Stimulated activated naive CD4-positive, alpha-beta T cell (primary cell): ENCODE results near the gene KCNK7.
"Not testable (repeated sequence)": the region's sequence is repeated elsewhere in the genome, so short reads cannot be mapped to it uniquely, and the experiment has no call there.

Experiments
- DNase-seq, 6 experiments: peaks; one replicate each; lab custom pipeline; 2025; lab: John Stamatoyannopoulos, UW

Gene KCNK7

GRCh38 chr11:65595543-65596281 is at the start of gene KCNK7:
Gene KCNK7 (minus strand): TSS chr11:65595800. CDS start chr11:65595772, 28 bp downstream.
- no peak for DNase-seq

GRCh38 chr11:65644837-65645236 is 49.2 kb upstream of the KCNK7 start:
- DNase-seq: no peak

- DNase-seq: no peak
These were observed 48.4 kb upstream of the KCNK7 start for GRCh38 chr11:65643971-65644370.

GRCh38 chr11:65642014-65642671 is 46.5 kb upstream of the KCNK7 start:
- no peak for DNase-seq

- peak in 1 of 6 experiments; percentile 43 for DNase-seq
These were observed 45.9 kb upstream of the KCNK7 start for GRCh38 chr11:65641297-65642013.

- peak in 3 of 6 experiments; percentile 31 to 50 (median 39) for DNase-seq
These were observed 45.1 kb upstream of the KCNK7 start for GRCh38 chr11:65640483-65641296.

- DNase-seq: peak; percentile 65 to 89 (median 78)
These were observed 44.3 kb upstream of the KCNK7 start for GRCh38 chr11:65639623-65640482.

- DNase-seq: not testable (repeated sequence)
These were observed 43.6 kb upstream of the KCNK7 start for GRCh38 chr11:65639228-65639597.

- DNase-seq: peak; percentile 54 to 79 (median 68)
These were observed 42.3 kb upstream of the KCNK7 start, which contains the start of gene SIPA1 for GRCh38 chr11:65637794-65638419. Gene SIPA1 (plus strand): TSS chr11:65638101. CDS start chr11:65640922, 2,821 bp downstream.

GRCh38 chr11:65637032-65637557 is 41.5 kb upstream of the KCNK7 start:
- no peak for DNase-seq

GRCh38 chr11:65636108-65637031 is 40.8 kb upstream of the KCNK7 start:
- DNase-seq: no peak

- no peak for DNase-seq
These were observed 39.5 kb upstream of the KCNK7 start for GRCh38 chr11:65634905-65635731.

GRCh38 chr11:65634440-65634839 is 38.8 kb upstream of the KCNK7 start:
- DNase-seq: no peak

GRCh38 chr11:65634109-65634436 is 38.5 kb upstream of the KCNK7 start:
- DNase-seq: no peak

- DNase-seq: peak in 2 of 6 experiments; percentile 9 to 12
These were observed 37.9 kb upstream of the KCNK7 start for GRCh38 chr11:65633390-65634108.

GRCh38 chr11:65630215-65630614 is 34.6 kb upstream of the KCNK7 start:
- no peak for DNase-seq

GRCh38 chr11:65629579-65629978 is 34.0 kb upstream of the KCNK7 start:
- no peak for DNase-seq

GRCh38 chr11:65627202-65627601 is 31.6 kb upstream of the KCNK7 start:
- DNase-seq: no peak
